Activated T-cell treated with anti-CD3 and anti-CD28 coated beads, Interleukin-2, amount 50 U/mL, for 24 hours (primary cell): Measurements from ENCODE around the gene KIF3A.
A peak's percentile ranks its signal among the peaks of the same experiment; 100 is the strongest.
"Not testable (repeated sequence)": the region's sequence is repeated elsewhere in the genome, so short reads cannot be mapped to it uniquely, and the experiment has no call there.

Experiments
- DNase-seq: peaks from one replicate; pipeline ENCODE4 v3.0.0-alpha.2; 2020
- H3K27ac Mint-ChIP-seq: 2 replicates; pipeline ENCODE4 v1.8.0; 2020; ENCODE audit warnings: mild to moderate bottlenecking, mixed read lengths
- H3K27me3 Mint-ChIP-seq: 2 replicates; pipeline ENCODE4 v1.8.0; 2020; ENCODE audit warnings: mixed read lengths
- H3K36me3 Mint-ChIP-seq: 2 replicates; pipeline ENCODE4 v1.8.0; 2020; ENCODE audit warnings: low read depth, mixed read lengths
- H3K4me1 Mint-ChIP-seq: 2 replicates; pipeline ENCODE4 v1.8.0; 2020; ENCODE audit warnings: low read depth, mixed read lengths
- H3K4me3 Mint-ChIP-seq: 2 replicates; pipeline ENCODE4 v1.8.0; 2020; ENCODE audit warnings: mild to moderate bottlenecking, moderate library complexity, mixed read lengths
- H3K9me3 Mint-ChIP-seq: 2 replicates; pipeline ENCODE4 v1.8.0; 2020; ENCODE audit warnings: mixed read lengths

KIF3A gene

DNA sequence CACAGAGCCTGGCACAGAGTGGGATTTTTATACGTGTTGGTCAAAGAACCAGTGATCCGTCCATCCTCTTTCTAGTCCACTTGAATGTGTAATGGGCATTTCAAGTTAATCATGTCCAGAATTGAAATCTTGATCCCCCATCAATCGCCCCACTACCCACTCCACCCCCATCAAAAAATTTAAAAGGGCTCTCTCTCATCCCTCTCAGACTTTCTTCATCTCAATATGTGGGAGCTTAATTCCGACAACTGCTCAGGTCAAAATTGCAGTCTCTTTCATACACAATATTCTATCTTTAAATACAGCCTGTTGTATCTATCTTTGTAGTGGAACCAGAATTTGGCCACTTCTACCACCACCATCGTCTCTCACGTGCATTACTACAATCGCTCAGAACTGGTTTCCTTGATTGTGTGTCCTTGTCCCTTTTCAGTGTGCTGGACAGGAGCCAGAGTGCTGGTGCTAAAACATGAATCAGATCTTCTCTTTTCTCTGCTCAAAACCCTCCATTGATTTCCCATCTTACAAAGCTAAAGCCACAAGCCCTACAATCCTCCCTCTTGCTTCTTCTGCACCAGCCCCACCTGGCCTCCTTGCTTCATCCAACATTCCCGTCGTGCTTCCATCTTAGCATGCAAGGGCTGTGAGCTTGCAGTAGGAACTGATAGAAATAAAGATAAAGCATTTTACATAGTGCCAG, 786 bp upstream of the KIF3A start:
- peak overlapping the region; percentile 86 for H3K4me3 Mint-ChIP-seq
- DNase-seq = no peak

DNA sequence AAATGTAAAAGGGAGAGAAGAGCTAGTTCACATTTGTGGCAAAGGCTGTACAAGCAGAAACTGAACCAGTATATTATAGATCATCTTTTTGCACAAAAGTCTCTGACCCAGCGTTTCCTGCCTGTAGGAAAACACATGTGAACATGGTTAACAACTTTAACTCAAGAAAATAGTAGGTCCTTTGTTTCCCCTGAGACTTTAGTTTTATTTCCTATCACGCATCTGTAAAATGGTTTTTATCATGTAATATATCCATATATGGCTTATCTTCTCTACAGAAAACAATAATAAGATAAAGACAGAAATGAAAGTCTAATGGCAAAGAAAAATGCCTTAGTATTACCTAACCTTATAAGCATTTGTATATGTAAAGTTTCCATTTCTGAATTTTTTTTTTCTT, 2.7 kb downstream of the KIF3A start:
- H3K9me3 Mint-ChIP-seq = no peaks in the 10 kb centered on the region
- H3K4me1 Mint-ChIP-seq = peaks cover 37% of the 10 kb centered on the region
- H3K36me3 Mint-ChIP-seq = peaks cover 24% of the 10 kb centered on the region
- no peak overlapping the region for H3K4me3 Mint-ChIP-seq
- no peak for DNase-seq
- no peaks in the 10 kb centered on the region for H3K27me3 Mint-ChIP-seq
- H3K27ac Mint-ChIP-seq = no peak overlapping the region

More for the DNA sequence above, 786 bp upstream of the KIF3A start:
- Mint-ChIP-seq H3K4me1 (peaks cover 35% of the 10 kb centered on the region), H3K36me3 (peaks cover 9% of the 10 kb centered on the region), H3K27ac (peak overlapping the region; percentile 93), H3K27me3 (no peaks in the 10 kb centered on the region), H3K9me3 (no peaks in the 10 kb centered on the region)

DNA sequence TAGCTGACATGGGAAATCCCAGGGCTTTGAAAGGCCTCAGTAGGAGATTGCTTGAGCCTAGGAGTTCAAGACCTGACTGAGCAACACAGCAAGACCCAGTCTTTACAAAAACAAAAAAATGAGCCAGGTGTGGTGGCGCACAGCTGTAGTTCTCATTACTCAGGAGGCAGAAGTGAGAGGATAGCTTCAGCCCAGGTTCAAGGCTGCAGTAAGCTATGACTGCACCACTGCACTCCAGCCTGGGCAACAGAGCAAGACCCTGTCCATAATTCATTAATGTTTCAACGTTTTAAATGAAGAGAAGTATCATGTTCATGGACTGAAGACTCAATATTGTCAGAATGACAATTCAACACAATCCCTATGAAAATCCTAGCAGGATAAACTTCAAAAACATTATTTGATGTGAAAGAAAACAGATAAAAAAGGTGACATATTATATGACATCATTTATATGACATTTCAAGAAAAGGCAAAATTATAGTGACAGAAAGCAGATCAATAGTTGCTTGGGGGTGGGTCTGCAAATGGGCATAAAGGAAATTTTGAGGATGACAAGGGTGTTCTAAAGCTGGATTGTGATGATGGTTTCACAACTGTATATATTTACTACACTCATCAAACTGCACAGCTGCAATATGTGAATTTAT, 3.7 kb downstream of the KIF3A start:
- H3K9me3 Mint-ChIP-seq = no peaks in the 10 kb centered on the region

DNA sequence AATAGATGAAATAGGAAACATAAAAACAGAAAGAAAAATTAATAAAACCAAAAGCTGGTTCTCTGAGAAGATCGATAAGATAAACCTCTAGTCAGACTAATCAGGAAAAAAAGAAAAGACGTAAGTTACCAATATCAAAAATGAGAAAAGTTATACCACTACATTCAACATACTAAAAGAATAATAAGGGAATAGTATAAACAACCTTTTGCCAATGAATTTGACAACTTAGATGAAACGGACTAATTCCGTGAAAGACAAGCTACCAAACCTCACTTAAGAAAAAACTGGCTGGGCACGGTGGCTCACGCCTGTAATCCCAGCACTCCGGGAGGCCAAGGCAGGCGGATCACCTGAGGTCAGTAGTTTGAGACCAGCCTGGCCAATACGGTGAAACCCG, 7.5 kb downstream of the KIF3A start:
- Mint-ChIP-seq H3K4me3 (no peak overlapping the region), H3K4me1 (peaks cover 12% of the 10 kb centered on the region), H3K9me3 (no peaks in the 10 kb centered on the region), H3K27me3 (no peaks in the 10 kb centered on the region), H3K27ac (no peak overlapping the region), H3K36me3 (peaks cover 48% of the 10 kb centered on the region)
- no peak for DNase-seq

More for the DNA sequence above, 3.7 kb downstream of the KIF3A start:
- Mint-ChIP-seq H3K36me3 (peaks cover 30% of the 10 kb centered on the region), H3K4me3 (no peak overlapping the region), H3K27me3 (no peaks in the 10 kb centered on the region), H3K4me1 (peaks cover 37% of the 10 kb centered on the region), H3K27ac (no peak overlapping the region)
- DNase-seq = no peak

DNA sequence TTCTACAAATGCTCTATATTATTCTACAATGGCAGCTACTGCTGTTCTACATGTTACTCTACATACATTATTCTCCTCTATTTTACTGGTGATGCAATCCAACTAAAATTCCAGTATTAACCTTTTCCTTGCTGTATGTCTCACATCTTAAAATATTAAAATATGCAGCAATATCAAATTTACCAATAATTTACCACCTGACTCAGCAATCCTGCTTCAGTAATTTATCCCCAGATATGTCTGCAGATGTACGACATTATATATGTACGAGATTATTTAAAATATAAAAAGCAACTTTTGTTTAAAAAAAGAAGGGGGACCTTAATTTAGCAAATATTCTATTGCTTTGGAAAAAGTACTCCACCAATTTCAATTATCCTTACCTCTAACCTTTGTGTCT, 11.6 kb downstream of the KIF3A start:
- Mint-ChIP-seq H3K4me3 (no peak overlapping the region), H3K4me1 (peaks cover 5% of the 10 kb centered on the region), H3K27me3 (no peaks in the 10 kb centered on the region), H3K9me3 (no peaks in the 10 kb centered on the region), H3K36me3 (peaks cover 50% of the 10 kb centered on the region), H3K27ac (no peak overlapping the region)
- no peak for DNase-seq

DNA sequence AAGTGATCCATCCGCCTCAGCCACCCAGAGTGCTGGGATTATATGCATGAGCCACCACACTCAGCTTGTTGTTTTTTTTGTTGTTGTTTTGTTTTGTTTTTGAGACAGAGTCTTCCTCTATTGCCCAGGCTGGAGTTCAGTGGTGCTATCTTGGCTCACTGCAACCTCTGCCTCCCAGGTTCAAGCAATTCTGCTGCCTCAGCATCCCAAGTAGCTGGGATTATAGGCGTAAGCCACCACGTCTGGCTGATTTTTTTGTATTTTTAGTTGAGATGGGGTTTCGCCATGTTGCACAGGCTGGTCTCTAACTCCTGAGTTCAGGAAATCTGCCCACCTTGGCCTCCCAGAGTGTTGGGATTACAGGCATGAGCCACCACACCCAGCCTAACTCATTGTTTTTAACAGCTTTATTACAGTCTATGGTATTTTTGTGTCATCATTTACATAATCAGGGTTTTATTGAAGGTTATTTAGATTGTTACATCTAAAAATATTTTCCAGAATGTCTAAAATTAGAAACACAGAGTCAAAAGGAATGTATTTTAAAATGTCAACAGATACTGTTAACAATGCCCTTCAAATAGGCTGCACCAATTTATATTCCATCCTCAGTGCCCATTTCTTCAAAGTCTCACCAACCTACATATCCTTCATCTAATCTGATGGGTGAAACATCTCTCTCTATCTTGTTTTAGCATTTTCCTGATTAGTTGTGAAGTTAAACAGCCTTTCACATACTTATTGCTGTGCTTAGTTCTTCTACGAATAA, 18.6 kb downstream of the KIF3A start:
- Mint-ChIP-seq H3K27ac (no peak overlapping the region), H3K27me3 (no peaks in the 10 kb centered on the region), H3K36me3 (peaks cover 40% of the 10 kb centered on the region), H3K4me1 (peaks cover 12% of the 10 kb centered on the region), H3K9me3 (no peaks in the 10 kb centered on the region), H3K4me3 (no peak overlapping the region)
- no peak for DNase-seq

DNA sequence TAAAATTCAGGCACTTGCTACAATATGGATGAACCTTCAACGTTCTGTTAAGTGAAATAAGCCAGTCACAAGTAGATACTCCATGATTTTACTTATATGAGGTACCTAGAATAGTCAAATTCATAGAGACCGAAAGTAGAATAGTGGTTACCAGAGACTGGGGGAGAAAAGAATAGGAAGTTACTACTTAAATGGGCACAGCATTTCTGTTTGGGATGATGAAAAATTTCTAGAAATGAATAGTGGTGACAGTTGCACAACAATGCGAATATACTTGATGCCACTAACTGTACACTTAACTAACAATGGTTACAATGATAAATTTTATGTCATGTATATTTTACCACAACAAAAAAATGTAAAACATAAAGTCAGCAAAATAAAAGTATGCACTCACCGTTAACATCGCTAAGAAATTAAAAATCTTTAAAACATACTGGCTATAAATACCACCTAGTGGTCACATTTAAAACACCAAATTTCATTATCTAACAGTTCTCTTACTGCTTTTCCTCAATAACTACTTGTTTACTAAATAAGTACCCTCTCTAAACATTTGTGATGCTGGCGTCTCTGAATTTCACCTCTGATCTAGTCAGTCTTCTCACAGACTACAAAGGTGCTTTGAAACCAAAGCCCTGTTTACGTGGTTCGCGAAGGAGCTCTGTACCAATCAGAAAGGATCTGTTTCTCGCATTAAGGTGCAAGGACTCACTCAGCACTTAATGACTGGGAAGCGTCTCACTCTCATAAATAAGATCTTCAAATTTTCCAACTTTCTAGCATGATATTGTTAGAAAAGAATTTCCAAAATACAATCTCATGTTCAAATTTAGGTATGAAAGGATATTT, 22.7 kb downstream of the KIF3A start:
- Mint-ChIP-seq H3K27me3 (no peaks in the 10 kb centered on the region), H3K4me3 (no peak overlapping the region), H3K9me3 (no peaks in the 10 kb centered on the region), H3K27ac (no peak overlapping the region), H3K36me3 (peaks cover 29% of the 10 kb centered on the region), H3K4me1 (peaks cover 12% of the 10 kb centered on the region)
- no peak for DNase-seq

DNA sequence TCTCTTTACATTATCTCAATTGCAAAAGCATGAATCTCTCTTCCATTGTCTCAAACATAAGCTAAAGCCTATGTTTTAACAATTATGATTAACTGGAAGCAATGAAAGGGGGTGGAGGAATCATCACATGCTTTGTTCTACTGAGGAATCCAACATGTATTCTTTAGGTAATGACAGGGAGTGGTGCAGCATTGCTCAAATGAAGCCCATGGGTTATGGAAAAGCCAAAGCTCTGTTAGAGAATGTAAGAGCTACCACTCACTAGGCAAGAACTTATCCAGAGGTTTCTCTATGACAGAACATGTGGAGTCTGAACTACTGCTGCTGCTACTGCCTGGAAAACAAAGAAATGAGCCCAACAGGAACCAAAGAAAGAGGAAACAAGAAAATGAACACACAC, 28.7 kb downstream of the KIF3A start:
- Mint-ChIP-seq H3K9me3 (no peaks in the 10 kb centered on the region), H3K27me3 (no peaks in the 10 kb centered on the region), H3K4me3 (no peak overlapping the region), H3K36me3 (peaks cover 22% of the 10 kb centered on the region), H3K4me1 (no peaks in the 10 kb centered on the region), H3K27ac (no peak overlapping the region)
- DNase-seq = no peak

DNA sequence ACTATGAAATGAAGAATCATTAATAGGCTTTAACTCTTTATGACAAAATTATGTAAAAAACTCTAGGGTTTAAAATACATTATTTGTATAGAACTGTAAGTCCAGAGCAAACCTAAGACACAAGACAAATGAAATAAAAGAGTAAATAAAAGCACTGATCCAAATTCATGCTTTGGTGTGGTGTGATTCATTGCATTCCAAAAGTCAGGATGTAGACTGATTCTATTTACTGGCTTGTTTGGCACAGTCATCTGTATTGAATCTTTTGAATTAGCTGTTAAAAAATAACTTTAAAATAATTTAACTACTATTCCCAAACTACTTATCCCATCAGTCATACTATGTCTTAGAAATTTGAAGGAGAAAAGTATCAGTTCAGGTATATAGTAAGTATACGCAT, 32.5 kb downstream of the KIF3A start:
- no peak overlapping the region for H3K27ac Mint-ChIP-seq
- no peaks in the 10 kb centered on the region for H3K4me1 Mint-ChIP-seq
- no peak for DNase-seq
- no peaks in the 10 kb centered on the region for H3K9me3 Mint-ChIP-seq
- H3K27me3 Mint-ChIP-seq = no peaks in the 10 kb centered on the region
- peaks cover 37% of the 10 kb centered on the region for H3K36me3 Mint-ChIP-seq
- no peak overlapping the region for H3K4me3 Mint-ChIP-seq

DNA sequence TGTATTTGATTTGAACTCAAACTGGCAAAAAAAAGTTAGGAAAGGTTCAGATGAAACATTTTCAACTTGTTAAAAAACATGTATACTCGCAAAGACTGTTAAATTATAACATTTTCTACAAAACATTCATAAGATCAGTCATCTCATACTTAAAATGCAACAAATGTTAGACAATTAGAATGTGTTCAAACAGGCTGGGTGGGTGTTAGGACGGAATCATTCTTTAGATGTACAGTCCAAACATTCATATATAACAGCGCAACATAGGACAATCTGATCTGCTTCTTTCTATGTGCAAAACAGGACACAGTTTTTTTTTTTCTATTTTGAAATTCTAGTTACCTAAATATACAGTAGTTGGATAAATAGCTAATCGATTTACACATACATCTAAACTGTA, 41.4 kb downstream of the KIF3A start:
- Mint-ChIP-seq H3K9me3 (no peaks in the 10 kb centered on the region), H3K27me3 (no peaks in the 10 kb centered on the region), H3K27ac (no peak overlapping the region), H3K4me3 (no peak overlapping the region), H3K36me3 (peaks cover 53% of the 10 kb centered on the region), H3K4me1 (peaks cover 6% of the 10 kb centered on the region)
- DNase-seq = no peak

DNA sequence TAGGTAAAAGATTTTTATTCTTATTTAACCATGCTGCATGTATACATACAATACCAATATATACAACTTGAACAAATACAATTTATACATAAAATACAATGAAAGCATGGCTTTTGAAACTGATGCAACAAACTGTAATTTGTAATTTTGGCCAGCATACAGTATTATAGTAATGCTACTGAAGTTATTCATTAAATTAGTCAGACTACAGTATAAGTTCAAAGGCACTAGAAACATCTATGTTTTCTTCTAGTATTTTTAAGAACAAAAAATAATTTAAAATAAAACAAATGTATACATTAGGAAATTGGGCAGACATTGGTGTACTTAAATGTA, 44.7 kb downstream of the KIF3A start:
- Mint-ChIP-seq H3K4me3 (no peak overlapping the region), H3K27ac (peak overlapping the region; percentile 52), H3K4me1 (peaks cover 26% of the 10 kb centered on the region), H3K36me3 (peaks cover 24% of the 10 kb centered on the region), H3K9me3 (no peaks in the 10 kb centered on the region), H3K27me3 (no peaks in the 10 kb centered on the region)
- no peak for DNase-seq

DNA sequence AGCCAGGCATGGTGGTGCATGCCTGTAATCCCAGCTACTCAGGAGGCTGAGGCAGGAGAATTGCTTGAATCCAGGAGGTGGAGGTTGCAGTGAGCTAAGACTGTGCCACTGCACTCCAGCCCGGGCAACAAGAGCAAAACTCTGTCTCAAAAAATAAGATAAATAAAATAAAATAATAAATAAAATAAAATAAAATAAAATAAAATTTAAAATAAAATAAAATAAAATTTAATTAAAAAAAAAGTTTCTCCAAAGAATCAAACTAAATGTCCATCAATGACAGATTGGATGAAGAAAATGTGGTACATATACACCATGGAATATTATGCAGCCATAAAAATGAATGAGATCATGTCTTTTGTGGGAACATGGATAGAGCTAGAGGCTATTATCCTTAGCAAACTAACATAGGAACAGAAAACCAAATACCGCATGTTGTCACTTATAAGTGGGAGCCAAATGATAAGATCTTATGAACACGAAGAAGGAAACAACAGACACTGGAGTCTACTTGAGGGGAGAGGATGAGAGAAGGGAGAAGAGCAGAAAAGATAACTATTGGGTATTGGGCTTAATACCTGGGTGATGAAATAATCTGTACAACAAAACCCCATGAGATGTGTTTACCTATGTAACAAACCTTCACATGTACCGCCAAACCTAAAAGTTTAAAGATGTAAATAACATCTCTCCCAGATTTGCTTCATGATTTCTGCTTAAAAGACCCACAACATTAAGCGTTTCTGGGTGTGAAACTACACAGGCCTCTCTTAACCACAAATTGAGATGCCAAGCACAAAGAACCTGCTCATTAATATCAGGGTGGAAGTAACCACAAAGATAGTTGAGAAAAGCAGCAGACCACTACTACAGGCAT, 45.4 kb downstream of the KIF3A start:
- DNase-seq = not testable (repeated sequence)
- peak overlapping the region; percentile 52 for H3K27ac Mint-ChIP-seq

DNA sequence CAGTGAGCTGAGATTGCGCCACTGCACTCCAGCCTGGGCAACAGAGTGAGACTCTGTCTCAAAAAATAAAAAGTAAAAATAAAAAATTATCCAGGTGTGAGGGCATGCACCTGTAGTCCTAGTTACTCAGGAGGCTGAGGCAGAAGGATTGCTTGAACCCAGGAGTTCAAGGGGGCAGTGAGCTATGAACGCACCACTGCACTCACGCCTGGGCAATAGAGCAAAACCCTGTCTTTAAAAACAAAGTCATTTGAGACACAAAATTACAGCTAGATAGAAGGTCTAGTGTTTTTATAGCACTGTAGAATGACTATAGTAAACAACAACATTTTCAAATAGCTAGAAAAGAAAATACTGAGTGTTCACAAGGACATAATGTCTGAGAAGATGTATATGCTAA, 47.2 kb downstream of the KIF3A start:
- Mint-ChIP-seq H3K36me3 (peaks cover 8% of the 10 kb centered on the region), H3K27ac (no peak overlapping the region), H3K4me3 (no peak overlapping the region), H3K9me3 (no peaks in the 10 kb centered on the region), H3K4me1 (peaks cover 27% of the 10 kb centered on the region), H3K27me3 (no peaks in the 10 kb centered on the region)
- DNase-seq = no peak

More for the DNA sequence above, 45.4 kb downstream of the KIF3A start:
- not testable (repeated sequence) for H3K27me3 Mint-ChIP-seq, H3K4me3 Mint-ChIP-seq, H3K9me3 Mint-ChIP-seq
- peaks cover 18% of the 10 kb centered on the region for H3K36me3 Mint-ChIP-seq
- H3K4me1 Mint-ChIP-seq = peaks cover 26% of the 10 kb centered on the region

DNA sequence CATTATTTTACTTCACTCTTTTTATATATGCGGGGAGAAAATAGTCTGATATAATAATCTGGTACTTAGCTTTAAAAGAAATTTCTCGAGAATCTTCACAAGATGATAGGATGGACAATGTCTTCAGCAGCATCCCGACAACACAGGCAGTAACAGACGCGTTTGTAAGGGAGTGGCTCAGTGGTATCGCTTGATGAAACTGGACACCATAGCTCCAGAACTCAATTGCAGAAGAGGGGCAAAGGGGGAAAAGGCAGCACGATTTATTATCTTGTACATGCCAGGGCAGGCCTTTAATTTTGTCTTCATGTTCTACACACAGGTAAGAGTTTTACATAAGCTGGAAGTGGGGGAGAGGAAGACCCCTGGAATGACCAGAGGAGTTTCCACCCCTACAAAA, 47.8 kb downstream of the KIF3A start:
- Mint-ChIP-seq H3K4me1 (peaks cover 34% of the 10 kb centered on the region), H3K27ac (no peak overlapping the region), H3K9me3 (no peaks in the 10 kb centered on the region), H3K4me3 (no peak overlapping the region), H3K27me3 (no peaks in the 10 kb centered on the region), H3K36me3 (peaks cover 6% of the 10 kb centered on the region)
- no peak for DNase-seq
